Endothelial cell of umbilical vein (primary cell): ENCODE measurements around the gene AKAP6. TPM values are rescaled to one million over a fixed set of nuclear protein-coding genes. Genes with fewer than 3 reads are reported as not detected.

Experiments used
- BruUV-seq: library from RNA; stranded (reverse); fragments of 400-500 nt; replicated peaks from 2 replicates; lab custom pipeline; 2021; lab: Mats Ljungman, UMichigan
- CTCF ChIA-PET: fragments of 300-600, 350-600 bp; sonication (Branson Sonifier 250); formaldehyde crosslinking; loops from one replicate; lab custom pipeline; 2021; ENCODE audit warnings: antibody characterized with exemption, inconsistent platforms; lab: Charles Lee
- POLR2A ChIA-PET: fragments of 300-600, 350-600 bp; sonication (Branson Sonifier 250); formaldehyde crosslinking; loops from one replicate; lab custom pipeline; 2021; ENCODE audit warnings: antibody characterized with exemption, inconsistent platforms; lab: Charles Lee
- DNase-seq: peaks from one replicate; pipeline ENCODE4 v3.0.0-alpha.2; 2011; ENCODE audit warnings: low read depth, low spot score
- FAIRE-seq: peaks from 2 replicates; lab custom pipeline; 2011; peaks lifted over from hg19 to GRCh38; lab: Jason Lieb, UNC
- H2AFZ ChIP-seq: 2 replicates; pipeline ENCODE4 v1.6.0; 2012; ENCODE audit warnings: low read depth, low read length, control low read depth, inconsistent platforms
- H3K27ac ChIP-seq: 2 replicates; pipeline ENCODE4 v1.5.1; 2011; ENCODE audit warnings: low read depth, mild to moderate bottlenecking, control low read depth, low read length, moderate library complexity; ENCODE audit not compliant: insufficient read depth
- H3K27me3 ChIP-seq, 2 experiments: 2 replicates each; pipeline versions ENCODE4 v1.6.0 to v1.6.1; 2011; ENCODE audit warnings: low read length in 2 of 2, mixed read lengths in 1 of 2; ENCODE audit not compliant: control insufficient read depth in 2 of 2, insufficient read depth in 2 of 2
- H3K36me3 ChIP-seq, 2 experiments: 2 replicates in 1 of 2; 3 replicates in 1 of 2; pipeline ENCODE4 v1.5.1; 2011; ENCODE audit warnings: low read length in 2 of 2, mild to moderate bottlenecking in 1 of 2, moderate library complexity in 1 of 2; ENCODE audit not compliant: control insufficient read depth in 2 of 2, insufficient read depth in 2 of 2; ENCODE audit errors: extremely low read depth in 1 of 2
- H3K4me1 ChIP-seq: 3 replicates; pipeline ENCODE4 v1.5.1; 2011; ENCODE audit warnings: mild to moderate bottlenecking, low read length; ENCODE audit not compliant: control insufficient read depth, insufficient read depth; ENCODE audit errors: extremely low read depth
- H3K4me2 ChIP-seq: 2 replicates; pipeline ENCODE4 v1.6.1; 2011; ENCODE audit warnings: low read length, control low read depth, mixed read lengths; ENCODE audit not compliant: insufficient read depth
- H3K4me3 ChIP-seq, 3 experiments: fragments of 200-600 bp in 1 of 3; sonication (generic), shearing (Covaris generic) in 1 of 3; replicated peaks in 1 of 3; 2 replicates each; pipeline ENCODE4 v1.5.1; 2011 to 2016; ENCODE audit warnings: control low read depth in 3 of 3, low read length in 3 of 3, mild to moderate bottlenecking in 2 of 3, inconsistent platforms in 1 of 3, low read depth in 1 of 3, moderate library complexity in 1 of 3; ENCODE audit not compliant: insufficient read depth in 1 of 3
- H3K79me2 ChIP-seq: 2 replicates; pipeline ENCODE4 v1.6.0; 2012; ENCODE audit warnings: low read length, inconsistent platforms; ENCODE audit not compliant: control insufficient read depth, insufficient read depth
- H3K9ac ChIP-seq: replicated peaks from 2 replicates; pipeline ENCODE3; 2011; ENCODE audit warnings: low read length, control low read depth; ENCODE audit not compliant: insufficient read depth; ENCODE audit errors: extremely low read depth
- H3K9me1 ChIP-seq: replicated peaks from 3 replicates; pipeline ENCODE4 v1.6.0; 2011; ENCODE audit warnings: mild to moderate bottlenecking, low read length; ENCODE audit not compliant: control insufficient read depth, insufficient read depth; ENCODE audit errors: extremely low read depth
- H3K9me3 ChIP-seq: replicated peaks from 2 replicates; pipeline ENCODE4 v1.5.1; 2012; ENCODE audit warnings: low read length, inconsistent platforms; ENCODE audit not compliant: control insufficient read depth, insufficient read depth
- H4K20me1 ChIP-seq: replicated peaks from 2 replicates; pipeline ENCODE3; 2011; ENCODE audit warnings: mild to moderate bottlenecking, low read length; ENCODE audit not compliant: control insufficient read depth, insufficient read depth; ENCODE audit errors: extremely low read depth
- EZH2 ChIP-seq: IDR thresholded peaks from 2 replicates; pipeline ENCODE4 v1.6.1; 2012; ENCODE audit warnings: borderline replicate concordance, low read depth, mild to moderate bottlenecking, moderate library complexity, low read length, inconsistent platforms; ENCODE audit not compliant: severe bottlenecking
- FOS ChIP-seq: IDR thresholded peaks from 2 replicates; pipeline ENCODE4 v1.6.1; 2011; ENCODE audit warnings: mild to moderate bottlenecking, low read length, moderate library complexity, borderline replicate concordance; ENCODE audit not compliant: insufficient read depth
- GATA2 ChIP-seq: IDR thresholded peaks from 2 replicates; pipeline ENCODE4 v1.7.0; 2011; ENCODE audit warnings: low read depth, mild to moderate bottlenecking, moderate library complexity, mixed read lengths, low read length; ENCODE audit not compliant: insufficient read length, insufficient read depth
- JUN ChIP-seq: IDR thresholded peaks from 2 replicates; pipeline ENCODE4 v1.6.1; 2011; ENCODE audit warnings: borderline replicate concordance, low read depth; ENCODE audit not compliant: insufficient read length, insufficient read depth
- MYC ChIP-seq: IDR thresholded peaks from one replicate; pipeline ENCODE4 v1.6.1; 2011; ENCODE audit warnings: mild to moderate bottlenecking, low read depth, low read length
- POLR2A ChIP-seq: IDR thresholded peaks from 2 replicates; pipeline ENCODE4 v1.6.1; 2012; ENCODE audit warnings: low read depth, mild to moderate bottlenecking, control low read depth, low read length
- POLR2AphosphoS5 ChIP-seq: IDR thresholded peaks from 2 replicates; pipeline ENCODE4 v1.6.1; 2012; ENCODE audit warnings: low read depth, mild to moderate bottlenecking, control low read depth, low read length, moderate library complexity; ENCODE audit not compliant: insufficient read depth
- dilution Hi-C: fragments of 300-500 bp; cut with MboI; formaldehyde crosslinking; loops from one replicate; pipeline ENCODE4 v1.15.0; 2019; ENCODE audit warnings: low sequenced_read_pairs; ENCODE audit not compliant: extremely low pct_ligation_motif_present
- intact Hi-C: fragments of 100-400 bp; cut with micrococcal nuclease; formaldehyde crosslinking; loops from one replicate; pipeline ENCODE4 v1.10.0; 2022
- polyA plus RNA-seq, 4 experiments: library from polyadenylated mRNA; depleted of rRNA in 3 of 4; stranded (reverse) in 3 of 4; unstranded in 1 of 4; fragments of >200 nt; gene quantifications; 2 replicates each; pipeline versions ENCODE4 v1.2.1 to v1.2.3, GENCODE V29; 2011 to 2012; ENCODE audit warnings: missing spikeins in 1 of 4
- total RNA-seq: library from RNA; stranded (reverse); gene quantifications from 2 replicates; pipeline ENCODE4 v1.2.3, GENCODE V29; 2021
- TF ChIP-seq, protein P1 (sequence below), 2 donors: IDR thresholded peaks; 1 replicate in 1 of 2; 2 replicates in 1 of 2; pipeline ENCODE4 v1.5.1; 2011; ENCODE audit warnings: low read length in 2 of 2, mild to moderate bottlenecking in 2 of 2, moderate library complexity in 2 of 2, control low read depth in 1 of 2, inconsistent platforms in 1 of 2, low read depth in 1 of 2; ENCODE audit not compliant: insufficient read depth in 1 of 2; ENCODE audit errors: extremely low read depth in 1 of 2
- TF ChIP-seq, protein P2 (sequence below): IDR thresholded peaks from 2 replicates; pipeline ENCODE4 v1.6.1; 2011; ENCODE audit not compliant: insufficient read depth, insufficient read length

Gene AKAP6
- total and polyA plus RNA-seq, 2 donors (not counting 3 experiments of a cell fraction or from before 2014, with no cell fraction given) = 0.03 to 0.49 TPM

DNA sequence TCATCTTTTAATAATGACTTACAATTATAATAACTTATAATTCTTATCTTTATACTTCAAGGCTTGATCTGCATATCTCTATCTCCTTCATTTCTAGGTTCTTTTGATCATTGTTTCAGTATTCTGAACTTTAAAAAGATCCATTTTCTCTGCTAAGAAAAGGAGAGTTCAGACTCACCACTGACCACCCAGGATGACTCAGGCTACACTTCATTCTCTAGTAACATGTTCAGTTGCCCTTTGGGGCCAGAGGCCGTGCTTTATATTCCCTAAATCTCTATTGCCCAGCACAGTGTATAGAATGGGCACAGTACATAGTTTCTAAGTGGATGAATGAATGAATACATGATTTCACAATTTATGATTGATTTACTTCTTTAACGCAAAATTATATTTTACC lies 268.7 kb downstream of the AKAP6 start:
- no TSS peak for BruUV-seq

DNA sequence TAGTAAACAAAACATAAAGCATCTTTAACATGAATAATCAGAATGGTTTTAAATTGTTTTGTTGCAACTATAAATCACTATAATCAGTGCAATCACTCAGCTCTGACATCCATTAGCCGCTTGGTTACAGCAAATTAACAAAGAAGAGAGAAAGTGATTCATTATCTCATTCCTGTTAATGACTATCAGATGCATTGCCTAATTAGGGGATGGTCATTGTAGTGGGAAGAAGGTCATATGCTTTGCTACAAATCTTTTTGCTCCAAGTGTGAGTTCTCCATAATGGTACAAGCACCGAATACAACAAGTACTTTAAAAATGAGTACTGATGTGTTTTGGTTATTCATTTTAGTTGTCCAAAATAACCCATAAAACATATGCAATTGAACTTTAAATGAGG lies 272.0 kb downstream of the AKAP6 start:
- no peak for DNase-seq
- Histone ChIP-seq H3K4me1 (no peaks in the 10 kb centered on the region), H3K27me3 (peaks cover 0 to 2% of the 10 kb centered on the region in 2 experiments), H3K27ac (no peak overlapping the region), H3K36me3 (no peaks in the 10 kb centered on the region), H4K20me1 (no peaks in the 10 kb centered on the region), H3K4me2 (no peak overlapping the region), H3K9me3 (no peaks in the 10 kb centered on the region), H3K9ac (no peak overlapping the region), H3K4me3 (no peak overlapping the region), H3K79me2 (no peaks in the 10 kb centered on the region), H2AFZ (no peak overlapping the region), H3K9me1 (no peaks in the 10 kb centered on the region)
- CTCF ChIA-PET = interaction anchor here (1.3 to 1.6 kb wide), 2 partner anchors 12 to 1722 kb away, joined by 3 to 4 read pairs; no protein-coding TSS in a partner anchor
- no peak for FAIRE-seq
- intact Hi-C loops (no loop called here), dilution Hi-C loops (no loop called here)
- TF ChIP-seq EZH2 (no peak), MYC (no peak), FOS (no peak), GATA2 (no peak), JUN (no peak), POLR2AphosphoS5 (no peak), POLR2A (no peak)
- TF ChIP-seq, protein P1, sequence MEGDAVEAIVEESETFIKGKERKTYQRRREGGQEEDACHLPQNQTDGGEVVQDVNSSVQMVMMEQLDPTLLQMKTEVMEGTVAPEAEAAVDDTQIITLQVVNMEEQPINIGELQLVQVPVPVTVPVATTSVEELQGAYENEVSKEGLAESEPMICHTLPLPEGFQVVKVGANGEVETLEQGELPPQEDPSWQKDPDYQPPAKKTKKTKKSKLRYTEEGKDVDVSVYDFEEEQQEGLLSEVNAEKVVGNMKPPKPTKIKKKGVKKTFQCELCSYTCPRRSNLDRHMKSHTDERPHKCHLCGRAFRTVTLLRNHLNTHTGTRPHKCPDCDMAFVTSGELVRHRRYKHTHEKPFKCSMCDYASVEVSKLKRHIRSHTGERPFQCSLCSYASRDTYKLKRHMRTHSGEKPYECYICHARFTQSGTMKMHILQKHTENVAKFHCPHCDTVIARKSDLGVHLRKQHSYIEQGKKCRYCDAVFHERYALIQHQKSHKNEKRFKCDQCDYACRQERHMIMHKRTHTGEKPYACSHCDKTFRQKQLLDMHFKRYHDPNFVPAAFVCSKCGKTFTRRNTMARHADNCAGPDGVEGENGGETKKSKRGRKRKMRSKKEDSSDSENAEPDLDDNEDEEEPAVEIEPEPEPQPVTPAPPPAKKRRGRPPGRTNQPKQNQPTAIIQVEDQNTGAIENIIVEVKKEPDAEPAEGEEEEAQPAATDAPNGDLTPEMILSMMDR (IDR thresholded peaks at IDR 0.05; ENCODE audit: extremely low read depth in 1 of 2, insufficient read depth in 1 of 2, low read depth in 1 of 2, low read length in 2 of 2) = no peak
- TF ChIP-seq, protein P2, sequence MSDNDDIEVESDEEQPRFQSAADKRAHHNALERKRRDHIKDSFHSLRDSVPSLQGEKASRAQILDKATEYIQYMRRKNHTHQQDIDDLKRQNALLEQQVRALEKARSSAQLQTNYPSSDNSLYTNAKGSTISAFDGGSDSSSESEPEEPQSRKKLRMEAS = no peak
- no TSS peak for BruUV-seq
- POLR2A ChIA-PET = no interaction called here

More for the DNA sequence above, 268.7 kb downstream of the AKAP6 start:
- H3K27me3 ChIP-seq = peaks cover 0 to 2% of the 10 kb centered on the region in 2 experiments
- H2AFZ ChIP-seq = no peak overlapping the region
- no peaks in the 10 kb centered on the region for H3K4me1 ChIP-seq
- FAIRE-seq = no peak
- H4K20me1 ChIP-seq = no peaks in the 10 kb centered on the region
- no peak overlapping the region for H3K27ac ChIP-seq
- CTCF ChIA-PET = no interaction called here
- DNase-seq = no peak
- H3K4me2 ChIP-seq = no peak overlapping the region
- dilution Hi-C loops (no loop called here), intact Hi-C loops (no loop called here)
- no peak overlapping the region for H3K9ac ChIP-seq
- H3K9me3 ChIP-seq = no peaks in the 10 kb centered on the region
- TF ChIP-seq JUN = no peak
- TF ChIP-seq, protein P1 (IDR thresholded peaks at IDR 0.05; ENCODE audit: extremely low read depth in 1 of 2, insufficient read depth in 1 of 2, low read depth in 1 of 2, low read length in 2 of 2) = no peak
- H3K4me3 ChIP-seq = no peak overlapping the region
- no peaks in the 10 kb centered on the region for H3K36me3 ChIP-seq
- no peaks in the 10 kb centered on the region for H3K79me2 ChIP-seq
- POLR2A ChIA-PET = no interaction called here
- no peaks in the 10 kb centered on the region for H3K9me1 ChIP-seq
